ENCODE results near the gene DLEC1. TPM values are rescaled to one million over a fixed set of nuclear protein-coding genes. Genes with fewer than 3 reads are reported as not detected.
"Not testable (repeated sequence)": the region's sequence is repeated elsewhere in the genome, so short reads cannot be mapped to it uniquely, and the experiment has no call there.

The DLEC1 gene
- total RNA-seq, 1 donor: under 0.01 TPM

- Histone ChIP-seq H3K4me3 (ENCODE audit: insufficient read depth, low read length) (no peak overlapping the region), H3K27me3 (ENCODE audit: insufficient read depth, low read length) (no peaks in the 10 kb centered on the region), H3K79me2 (ENCODE audit: insufficient read depth, low read length) (no peaks in the 10 kb centered on the region), H3K36me3 (ENCODE audit: insufficient read depth, low read length) (no peaks in the 10 kb centered on the region), H2AFZ (ENCODE audit: low read length) (no peak overlapping the region), H3K4me1 (ENCODE audit: insufficient read depth, low read length) (peaks cover 9% of the 10 kb centered on the region), H3K27ac (ENCODE audit: low read depth, low read length) (no peak overlapping the region), H4K20me1 (ENCODE audit: insufficient read depth, low read length) (no peaks in the 10 kb centered on the region), H3K9me3 (ENCODE audit: low read depth, low read length) (no peaks in the 10 kb centered on the region), H3K4me2 (ENCODE audit: insufficient read depth, low read length) (no peak overlapping the region)
- TF ChIP-seq, protein P1, sequence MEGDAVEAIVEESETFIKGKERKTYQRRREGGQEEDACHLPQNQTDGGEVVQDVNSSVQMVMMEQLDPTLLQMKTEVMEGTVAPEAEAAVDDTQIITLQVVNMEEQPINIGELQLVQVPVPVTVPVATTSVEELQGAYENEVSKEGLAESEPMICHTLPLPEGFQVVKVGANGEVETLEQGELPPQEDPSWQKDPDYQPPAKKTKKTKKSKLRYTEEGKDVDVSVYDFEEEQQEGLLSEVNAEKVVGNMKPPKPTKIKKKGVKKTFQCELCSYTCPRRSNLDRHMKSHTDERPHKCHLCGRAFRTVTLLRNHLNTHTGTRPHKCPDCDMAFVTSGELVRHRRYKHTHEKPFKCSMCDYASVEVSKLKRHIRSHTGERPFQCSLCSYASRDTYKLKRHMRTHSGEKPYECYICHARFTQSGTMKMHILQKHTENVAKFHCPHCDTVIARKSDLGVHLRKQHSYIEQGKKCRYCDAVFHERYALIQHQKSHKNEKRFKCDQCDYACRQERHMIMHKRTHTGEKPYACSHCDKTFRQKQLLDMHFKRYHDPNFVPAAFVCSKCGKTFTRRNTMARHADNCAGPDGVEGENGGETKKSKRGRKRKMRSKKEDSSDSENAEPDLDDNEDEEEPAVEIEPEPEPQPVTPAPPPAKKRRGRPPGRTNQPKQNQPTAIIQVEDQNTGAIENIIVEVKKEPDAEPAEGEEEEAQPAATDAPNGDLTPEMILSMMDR (IDR thresholded peaks at IDR 0.05; ENCODE audit: extremely low read depth, low read depth, low read length): no peak
- DNase-seq (ENCODE audit: insufficient read length, low spot score, missing footprints): no peak
These were observed 118.1 kb downstream of the DLEC1 start for GRCh38 chr3:38157117-38157516.

DNA sequence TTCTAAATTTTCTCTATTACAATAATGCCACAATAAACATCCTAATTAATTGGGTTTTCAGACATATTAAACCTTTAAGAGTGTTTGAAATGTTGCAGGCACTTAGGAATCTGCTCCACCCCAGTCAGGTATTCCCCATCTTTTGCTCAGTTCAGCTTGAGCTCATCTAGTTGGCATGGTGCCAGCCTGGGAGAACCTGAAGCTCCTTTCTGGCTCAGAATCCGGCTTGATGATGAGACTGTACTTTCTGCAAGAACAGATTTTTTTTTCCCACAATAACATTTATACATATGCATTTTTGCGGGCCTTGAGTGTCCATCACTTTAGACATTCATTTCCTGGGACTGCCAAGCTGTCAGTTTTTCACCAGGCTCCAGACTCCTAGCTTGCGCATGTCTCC is 118.6 kb downstream of the DLEC1 start:
- TF ChIP-seq, protein P1 (IDR thresholded peaks at IDR 0.05; ENCODE audit: extremely low read depth, low read depth, low read length): no peak
- DNase-seq (ENCODE audit: insufficient read length, low spot score, missing footprints): no peak

DNA sequence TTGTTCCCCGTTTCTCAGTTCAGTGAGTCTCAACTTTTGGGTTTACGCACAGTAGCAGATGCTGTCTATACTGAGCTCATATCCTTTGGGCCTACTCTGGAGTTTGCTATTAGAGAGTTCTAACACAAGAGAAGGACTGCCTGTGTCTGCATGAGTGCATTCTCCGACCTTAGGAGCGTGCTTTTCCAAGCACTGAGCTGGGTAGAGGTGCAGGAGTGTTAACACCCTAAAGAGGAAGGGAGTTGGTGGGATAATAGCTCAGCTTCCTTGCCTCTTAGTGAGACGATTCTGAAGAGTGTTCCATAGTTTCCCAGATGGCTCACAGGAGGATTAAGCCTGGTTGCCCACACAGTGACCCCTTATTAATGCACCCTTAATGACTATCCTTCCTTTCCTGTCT is 119.5 kb downstream of the DLEC1 start:
- Histone ChIP-seq H3K27me3 (ENCODE audit: insufficient read depth, low read length) (no peaks in the 10 kb centered on the region), H3K4me3 (ENCODE audit: insufficient read depth, low read length) (no peak overlapping the region), H3K79me2 (ENCODE audit: insufficient read depth, low read length) (no peaks in the 10 kb centered on the region)

More for the DNA sequence above, 118.6 kb downstream of the DLEC1 start:
- Histone ChIP-seq H3K4me2 (ENCODE audit: insufficient read depth, low read length) (no peak overlapping the region), H3K27me3 (ENCODE audit: insufficient read depth, low read length) (no peaks in the 10 kb centered on the region), H3K27ac (ENCODE audit: low read depth, low read length) (no peak overlapping the region), H4K20me1 (ENCODE audit: insufficient read depth, low read length) (no peaks in the 10 kb centered on the region), H3K9me3 (ENCODE audit: low read depth, low read length) (no peaks in the 10 kb centered on the region), H3K36me3 (ENCODE audit: insufficient read depth, low read length) (no peaks in the 10 kb centered on the region), H3K79me2 (ENCODE audit: insufficient read depth, low read length) (no peaks in the 10 kb centered on the region), H3K4me1 (ENCODE audit: insufficient read depth, low read length) (peaks cover 9% of the 10 kb centered on the region), H3K4me3 (ENCODE audit: insufficient read depth, low read length) (no peak overlapping the region), H2AFZ (ENCODE audit: low read length) (no peak overlapping the region)

DNA sequence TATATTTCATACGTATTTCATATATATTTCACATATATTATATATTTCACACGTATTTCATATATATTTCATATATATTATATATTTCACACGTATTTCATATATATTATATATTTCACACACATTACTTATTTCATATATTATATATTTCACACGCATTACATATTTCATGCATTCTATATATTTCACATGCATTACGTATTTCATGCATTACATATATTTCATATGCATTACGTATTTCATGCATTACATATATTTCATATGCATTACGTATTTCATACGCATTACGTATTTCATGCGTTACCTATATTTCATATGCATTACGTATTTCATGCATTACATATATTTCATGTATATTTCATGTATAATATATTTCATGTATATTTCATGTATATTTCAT is 121.7 kb downstream of the DLEC1 start:
- H3K9me3 ChIP-seq (ENCODE audit: low read depth, low read length); H3K27ac ChIP-seq (ENCODE audit: low read depth, low read length); H3K4me2 ChIP-seq (ENCODE audit: insufficient read depth, low read length); H2AFZ ChIP-seq (ENCODE audit: low read length); H3K27me3 ChIP-seq (ENCODE audit: insufficient read depth, low read length); H3K4me1 ChIP-seq (ENCODE audit: insufficient read depth, low read length); H4K20me1 ChIP-seq (ENCODE audit: insufficient read depth, low read length); H3K79me2 ChIP-seq (ENCODE audit: insufficient read depth, low read length); DNase-seq (ENCODE audit: insufficient read length, low spot score, missing footprints); H3K4me3 ChIP-seq (ENCODE audit: insufficient read depth, low read length); H3K36me3 ChIP-seq (ENCODE audit: insufficient read depth, low read length): not testable (repeated sequence)

More for the DNA sequence above, 119.5 kb downstream of the DLEC1 start:
- no peak overlapping the region for H3K27ac ChIP-seq (ENCODE audit: low read depth, low read length)
- H4K20me1 ChIP-seq (ENCODE audit: insufficient read depth, low read length): no peaks in the 10 kb centered on the region
- no peak for DNase-seq (ENCODE audit: insufficient read length, low spot score, missing footprints)
- peaks cover 9% of the 10 kb centered on the region for H3K4me1 ChIP-seq (ENCODE audit: insufficient read depth, low read length)
- no peak overlapping the region for H2AFZ ChIP-seq (ENCODE audit: low read length)
- H3K9me3 ChIP-seq (ENCODE audit: low read depth, low read length): no peaks in the 10 kb centered on the region
- H3K36me3 ChIP-seq (ENCODE audit: insufficient read depth, low read length): no peaks in the 10 kb centered on the region
- H3K4me2 ChIP-seq (ENCODE audit: insufficient read depth, low read length): no peak overlapping the region
- TF ChIP-seq, protein P1 (IDR thresholded peaks at IDR 0.05; ENCODE audit: extremely low read depth, low read depth, low read length): no peak
